ENCODE measurements around the gene MBOAT1.

The MBOAT1 gene

GRCh38 chr6:20233007-20233730 lies 20.9 kb upstream of the MBOAT1 start:
- no peak for DNase-seq

GRCh38 chr6:20232188-20232587 lies 19.9 kb upstream of the MBOAT1 start:
- DNase-seq, result no peak

- DNase-seq, result no peak
Observed at GRCh38 chr6:20230401-20231119, 18.3 kb upstream of the MBOAT1 start.

GRCh38 chr6:20229881-20230280 lies 17.6 kb upstream of the MBOAT1 start:
- DNase-seq, result no peak

GRCh38 chr6:20227350-20227749 lies 15.1 kb upstream of the MBOAT1 start:
- DNase-seq, result no peak

- DNase-seq, result no peak
Observed at GRCh38 chr6:20223141-20223540, 10.9 kb upstream of the MBOAT1 start.

GRCh38 chr6:20221421-20221820 lies 9.2 kb upstream of the MBOAT1 start:
- DNase-seq, result no peak

- DNase-seq, result no peak
Observed at GRCh38 chr6:20220359-20220758, 8.1 kb upstream of the MBOAT1 start.

GRCh38 chr6:20217891-20218290 lies 5.6 kb upstream of the MBOAT1 start:
- no peak for DNase-seq

GRCh38 chr6:20217324-20217855 lies 5.1 kb upstream of the MBOAT1 start:
- no peak for DNase-seq

- DNase-seq, result no peak
Observed at GRCh38 chr6:20215310-20215709, 3.0 kb upstream of the MBOAT1 start.

GRCh38 chr6:20213271-20213798 lies 1.1 kb upstream of the MBOAT1 start:
- peak; percentile 25 for DNase-seq

- peak; percentile 47 for DNase-seq
Observed at GRCh38 chr6:20211941-20212391, 303 bp downstream of the MBOAT1 start.

GRCh38 chr6:20211037-20211940 lies 980 bp downstream of the MBOAT1 start:
- peak; percentile 11 for DNase-seq

GRCh38 chr6:20210158-20210557 lies 2.1 kb downstream of the MBOAT1 start:
- no peak for DNase-seq

GRCh38 chr6:20208687-20209378 lies 3.4 kb downstream of the MBOAT1 start:
- no peak for DNase-seq

- DNase-seq, result no peak
Observed at GRCh38 chr6:20207088-20207418, 5.2 kb downstream of the MBOAT1 start.

GRCh38 chr6:20205722-20206161 lies 6.5 kb downstream of the MBOAT1 start:
- peak; percentile 9 for DNase-seq

GRCh38 chr6:20204512-20204894 lies 7.8 kb downstream of the MBOAT1 start:
- no peak for DNase-seq

GRCh38 chr6:20203561-20204511 lies 8.4 kb downstream of the MBOAT1 start:
- no peak for DNase-seq

- no peak for DNase-seq
Observed at GRCh38 chr6:20202699-20203302, 9.5 kb downstream of the MBOAT1 start.
